DND-41 (cell line): ENCODE results near the gene INHBC.

Source experiments
- ATAC-seq: fragments of 200-7000 bp; cut with Tn5 transposase; 3 replicates; pipeline ENCODE4 v1.9.1; 2021; ENCODE audit warnings: low read depth; ENCODE audit not compliant: insufficient read depth
- DNase-seq: peaks from one replicate; pipeline ENCODE4 v3.0.0-alpha.2; 2020
- H2AFZ ChIP-seq: 2 replicates; pipeline ENCODE4 v1.6.0; 2012; ENCODE audit warnings: low read depth, low read length
- H3K27ac ChIP-seq: 2 replicates; pipeline ENCODE4 v1.5.1; 2012; ENCODE audit warnings: low read length, inconsistent platforms
- H3K27me3 ChIP-seq: fragments of 200-600 bp; sonication (generic); 2 replicates; pipeline ENCODE4 v1.6.0; 2012; ENCODE audit warnings: low read length, mild to moderate bottlenecking, inconsistent platforms; ENCODE audit not compliant: insufficient read depth, poor library complexity
- H3K36me3 ChIP-seq: 2 replicates; pipeline ENCODE4 v1.5.1; 2012; ENCODE audit warnings: low read length, inconsistent platforms; ENCODE audit not compliant: insufficient read depth
- H3K4me1 ChIP-seq: 2 replicates; pipeline ENCODE4 v1.5.1; 2012; ENCODE audit warnings: mild to moderate bottlenecking, low read length; ENCODE audit not compliant: insufficient read depth
- H3K4me2 ChIP-seq: 2 replicates; pipeline ENCODE4 v1.6.0; 2012; ENCODE audit warnings: mild to moderate bottlenecking, moderate library complexity, low read length, inconsistent platforms; ENCODE audit not compliant: insufficient read depth
- H3K4me3 ChIP-seq, 2 experiments: fragments of 200-600 bp in 1 of 2; shearing (Covaris generic) in 1 of 2; 2 replicates each; pipeline ENCODE4 v1.5.1; 2012 to 2016; ENCODE audit warnings: inconsistent platforms in 2 of 2, low read length in 2 of 2, mild to moderate bottlenecking in 2 of 2, low read depth in 1 of 2, moderate library complexity in 1 of 2
- H3K79me2 ChIP-seq: 2 replicates; pipeline ENCODE4 v1.6.0; 2012; ENCODE audit warnings: low read length, inconsistent platforms; ENCODE audit not compliant: insufficient read depth
- H3K9ac ChIP-seq: 2 replicates; pipeline ENCODE4 v1.6.0; 2012; ENCODE audit warnings: low read depth, mild to moderate bottlenecking, inconsistent platforms, low read length, moderate library complexity
- H3K9me3 ChIP-seq: 2 replicates; pipeline ENCODE4 v1.5.1; 2012; ENCODE audit warnings: low read length, moderate library complexity, mild to moderate bottlenecking, inconsistent platforms; ENCODE audit not compliant: insufficient read depth, severe bottlenecking
- H4K20me1 ChIP-seq: 2 replicates; pipeline ENCODE4 v1.6.0; 2012; ENCODE audit warnings: low read length; ENCODE audit not compliant: insufficient read depth
- CTCF ChIP-seq: IDR thresholded peaks from 2 replicates; pipeline ENCODE4 v1.5.1; 2012; ENCODE audit warnings: borderline replicate concordance, low read length, moderate library complexity, mild to moderate bottlenecking; ENCODE audit not compliant: poor library complexity, severe bottlenecking; ENCODE audit errors: extremely low read depth
- EZH2 ChIP-seq: IDR thresholded peaks from 3 replicates; pipeline ENCODE4 v1.6.1; 2012; ENCODE audit warnings: borderline replicate concordance, low read depth, mild to moderate bottlenecking, moderate library complexity, low read length, inconsistent platforms; ENCODE audit not compliant: severe bottlenecking

INHBC gene

GRCh38 chr12:57476993-57477709 is 42.6 kb downstream of the INHBC start:
- Histone ChIP-seq H3K4me3 (peak overlapping the region; percentile 39 to 74; a peak in 3 of 4 replicates), H3K27me3 (no peaks in the 10 kb centered on the region), H3K9ac (peak overlapping the region; percentile 83), H4K20me1 (no peaks in the 10 kb centered on the region), H3K4me2 (peak overlapping the region; percentile 90), H3K9me3 (no peaks in the 10 kb centered on the region), H3K79me2 (peaks cover 14% of the 10 kb centered on the region), H3K36me3 (peaks cover 15% of the 10 kb centered on the region), H3K27ac (peak overlapping the region; percentile 91), H3K4me1 (peaks cover 31% of the 10 kb centered on the region), H2AFZ (peak overlapping the region; percentile 63)
- no peak for TF ChIP-seq EZH2
- no peak for TF ChIP-seq CTCF
- DNase-seq (peak; percentile 35), ATAC-seq (peak; percentile 44)

GRCh38 chr12:57477710-57478681 is 43.4 kb downstream of the INHBC start:
- peaks cover 15% of the 10 kb centered on the region for H3K36me3 ChIP-seq
- TF ChIP-seq EZH2, result no peak
- no peak for TF ChIP-seq CTCF
- ATAC-seq (peak; percentile 81), DNase-seq (peak; percentile 68)
- H3K79me2 ChIP-seq, result peaks cover 14% of the 10 kb centered on the region
- H2AFZ ChIP-seq, result peak overlapping the region; percentile 63
- peaks cover 31% of the 10 kb centered on the region for H3K4me1 ChIP-seq
- peak overlapping the region; percentile 39 to 74; a peak in 3 of 4 replicates for H3K4me3 ChIP-seq
- no peaks in the 10 kb centered on the region for H3K9me3 ChIP-seq
- peak overlapping the region; percentile 90 for H3K4me2 ChIP-seq
- H3K27me3 ChIP-seq, result no peaks in the 10 kb centered on the region
- H4K20me1 ChIP-seq, result no peaks in the 10 kb centered on the region
- H3K27ac ChIP-seq, result peak overlapping the region; percentile 91
- peak overlapping the region; percentile 83 for H3K9ac ChIP-seq

GRCh38 chr12:57479043-57479375 is 44.4 kb downstream of the INHBC start:
- Histone ChIP-seq H3K27me3 (no peaks in the 10 kb centered on the region), H3K4me1 (peaks cover 31% of the 10 kb centered on the region), H3K79me2 (peaks cover 14% of the 10 kb centered on the region), H3K27ac (peak overlapping the region; percentile 91; the same call in 1 of the 2 replicates), H3K4me2 (no peak overlapping the region), H3K4me3 (no peak overlapping the region), H3K9ac (no peak overlapping the region), H3K36me3 (peaks cover 10% of the 10 kb centered on the region), H2AFZ (no peak overlapping the region), H4K20me1 (no peaks in the 10 kb centered on the region), H3K9me3 (no peaks in the 10 kb centered on the region)
- DNase-seq (no peak), ATAC-seq (no peak)
- TF ChIP-seq CTCF, result no peak
- TF ChIP-seq EZH2, result no peak
